CD4-positive, alpha-beta T cell treated with Interleukin-4 for 4 hours (primary cell): ENCODE measurements around the gene POU2AF1.

Experiments
- DNase-seq: peaks from one replicate; pipeline ENCODE4 v3.0.0-alpha.2; 2020

POU2AF1 gene

DNA sequence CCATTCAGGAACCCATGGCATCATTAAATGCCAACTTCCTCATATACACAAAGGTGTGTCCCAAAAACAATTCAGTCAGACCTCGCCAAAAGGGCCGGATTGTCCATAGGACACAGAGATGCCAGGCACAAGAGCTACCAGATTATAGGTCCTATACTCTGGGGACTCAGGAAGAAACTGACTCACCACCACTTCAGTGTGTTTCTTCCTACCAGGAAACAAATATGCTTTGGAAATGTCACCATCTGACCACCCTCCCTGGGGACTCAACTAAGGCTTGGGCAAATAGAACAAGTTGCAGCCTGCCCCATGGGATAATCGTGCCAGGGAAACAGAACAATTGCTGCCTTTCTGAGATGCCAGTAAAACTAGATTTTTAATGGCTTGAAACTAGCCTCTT is 69.0 kb downstream of the POU2AF1 start:
- DNase-seq = no peak

DNA sequence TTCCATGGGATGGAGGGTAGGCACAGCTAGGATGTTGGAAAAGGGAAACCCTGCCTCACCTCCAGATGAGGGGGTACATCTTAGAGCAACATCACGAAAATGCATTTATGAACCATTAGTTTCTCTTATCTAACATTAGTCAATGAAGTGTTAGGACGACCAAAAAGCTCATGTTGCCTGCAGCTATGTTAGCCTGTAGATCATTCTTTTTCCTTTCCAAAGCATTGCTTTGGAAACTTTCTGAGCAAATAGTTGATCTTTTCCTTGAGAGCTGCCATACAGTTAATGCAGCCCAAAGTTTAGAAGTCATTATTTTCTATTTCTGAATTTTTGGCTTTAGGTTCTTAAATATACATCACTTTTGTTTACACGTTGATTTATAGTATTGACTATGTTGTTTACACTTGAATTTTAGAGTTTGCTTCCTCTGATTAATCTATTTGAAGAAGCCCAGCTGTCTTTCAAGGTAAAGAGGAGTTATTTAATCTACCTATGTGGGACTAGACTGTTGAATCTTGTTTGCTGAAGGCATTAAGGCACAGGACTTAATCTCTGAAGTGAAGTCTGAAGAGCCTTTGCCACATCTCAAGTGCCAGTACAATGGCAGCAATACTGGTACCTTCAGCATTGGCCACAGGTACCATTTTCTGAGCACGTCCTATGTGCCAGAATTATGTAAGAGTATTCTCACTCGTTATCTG is 69.7 kb downstream of the POU2AF1 start:
- DNase-seq = no peak

DNA sequence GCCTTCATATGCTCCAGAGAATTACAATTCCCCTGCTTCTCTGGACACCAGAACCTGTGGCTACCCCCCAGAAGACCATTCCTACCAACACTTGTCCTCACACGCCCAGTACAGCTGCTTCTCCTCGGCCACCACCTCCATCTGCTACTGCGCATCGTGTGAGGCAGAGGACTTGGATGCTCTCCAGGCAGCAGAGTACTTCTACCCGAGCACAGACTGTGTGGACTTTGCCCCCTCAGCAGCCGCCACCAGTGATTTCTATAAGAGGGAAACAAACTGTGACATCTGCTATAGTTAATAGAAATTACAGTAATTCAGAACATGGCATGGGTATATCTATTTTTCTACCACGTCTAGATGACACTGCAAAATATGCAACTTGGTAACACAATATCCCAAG is 70.9 kb downstream of the POU2AF1 start:
- no peak for DNase-seq

DNA sequence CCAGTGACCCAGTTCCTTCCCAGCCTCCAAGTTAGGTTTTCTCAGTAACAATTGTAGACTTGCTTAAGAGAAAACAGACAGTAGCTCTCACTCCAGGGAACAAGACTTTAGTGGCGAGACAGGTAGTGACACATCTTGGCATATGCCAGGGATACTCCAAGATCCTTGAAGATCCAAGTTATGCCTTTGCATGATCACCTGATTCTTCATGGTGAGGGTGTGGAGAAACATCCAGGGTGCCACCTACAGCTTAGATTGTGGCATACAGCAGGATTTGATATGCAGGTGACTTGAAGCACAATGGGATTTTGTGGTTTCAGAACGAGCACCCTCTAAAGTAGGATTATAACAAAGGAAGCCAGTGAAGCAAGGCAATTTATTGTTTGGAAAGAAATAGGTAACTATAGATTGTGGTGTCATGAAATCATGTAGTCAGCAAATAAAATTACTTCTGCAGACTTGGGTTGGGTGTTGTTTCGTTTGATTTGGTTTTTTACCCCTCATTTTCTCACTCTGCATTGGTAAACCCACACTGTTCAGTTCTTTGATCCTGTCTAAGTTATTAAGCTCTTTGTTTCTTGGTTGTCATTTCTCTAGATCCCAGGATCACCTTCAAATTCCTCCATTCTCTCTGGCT is 71.5 kb downstream of the POU2AF1 start:
- DNase-seq = no peak

DNA sequence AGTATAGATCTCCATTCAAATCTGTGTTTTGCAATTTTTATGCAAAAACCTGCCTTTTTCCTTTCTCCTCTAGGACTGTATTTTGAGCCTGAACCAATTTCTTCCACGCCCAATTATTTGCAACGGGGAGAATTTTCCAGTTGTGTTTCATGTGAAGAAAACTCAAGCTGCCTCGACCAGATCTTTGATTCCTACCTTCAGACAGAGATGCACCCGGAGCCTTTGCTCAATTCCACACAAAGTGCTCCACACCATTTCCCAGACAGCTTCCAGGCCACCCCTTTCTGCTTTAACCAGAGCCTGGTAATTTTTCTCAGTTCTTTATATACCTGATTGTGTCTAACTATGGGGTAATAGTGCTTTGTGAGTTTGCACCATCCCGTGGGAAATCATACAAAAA is 72.8 kb downstream of the POU2AF1 start:
- no peak for DNase-seq

DNA sequence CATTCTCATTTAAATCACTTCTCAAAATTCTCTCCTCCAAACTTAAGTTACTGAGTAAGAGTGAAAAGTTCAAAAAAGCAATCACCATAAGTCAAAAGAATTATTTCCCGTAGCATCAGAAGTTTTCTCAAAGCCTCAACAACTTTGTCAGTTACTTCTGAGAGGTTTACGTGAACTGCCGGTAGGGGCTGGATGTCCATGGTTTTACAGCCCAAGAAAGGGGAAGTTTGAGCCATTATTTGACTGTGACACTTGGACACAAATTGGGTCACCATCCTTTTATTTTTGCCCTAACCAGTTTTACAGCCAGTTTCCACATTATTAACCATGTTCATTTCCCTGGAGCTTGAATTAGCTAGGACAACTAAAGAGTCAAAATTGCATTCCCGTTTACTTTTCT is 73.2 kb downstream of the POU2AF1 start:
- DNase-seq = no peak

DNA sequence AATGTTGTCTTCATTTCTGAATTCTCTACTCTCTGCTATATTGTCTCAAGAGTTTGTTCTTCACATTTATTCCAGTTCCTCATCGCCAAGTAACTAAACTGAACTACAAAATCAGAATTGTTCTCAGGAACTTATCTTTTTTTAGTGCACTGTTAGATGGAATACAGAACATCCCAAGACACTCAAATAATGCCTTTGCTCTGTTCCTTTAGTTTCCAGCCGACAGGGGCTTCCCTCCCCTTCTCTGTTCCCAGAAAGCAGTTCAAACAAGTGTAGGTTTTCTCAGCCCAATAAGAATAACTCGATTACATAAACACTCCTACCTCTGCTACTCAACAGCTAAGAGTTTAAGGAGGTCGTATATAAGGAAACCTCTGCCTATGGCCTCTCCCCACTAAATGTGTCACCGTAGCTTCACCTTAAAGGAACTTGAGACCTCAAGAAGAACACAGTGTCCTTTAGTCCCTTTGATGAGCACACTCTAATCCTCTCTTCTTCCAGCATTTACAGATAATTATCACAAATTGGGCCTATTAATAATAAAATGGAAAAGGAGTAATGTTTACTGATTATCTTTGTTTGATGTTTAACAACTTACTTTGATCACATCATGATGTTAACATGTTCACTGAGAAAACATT is 73.8 kb downstream of the POU2AF1 start:
- no peak for DNase-seq

DNA sequence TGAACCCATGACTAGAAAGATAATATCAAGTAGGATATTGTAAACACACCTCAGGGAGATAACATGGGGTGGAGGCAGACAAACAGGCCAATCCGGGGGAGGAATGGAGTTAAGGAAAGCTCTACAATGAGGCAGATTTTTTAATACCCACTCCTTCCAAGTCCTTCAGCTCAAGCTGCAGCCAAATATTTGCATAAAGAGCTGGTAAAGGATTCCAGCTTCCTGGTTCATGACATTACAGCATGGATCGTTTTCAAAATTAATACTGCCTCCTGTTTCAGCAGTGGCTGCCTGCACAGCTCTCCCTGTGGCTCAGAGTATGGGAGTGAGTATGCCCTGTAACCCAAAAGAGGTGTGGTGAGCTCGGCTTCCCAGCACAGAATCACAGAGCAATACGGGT is 75.6 kb downstream of the POU2AF1 start:
- DNase-seq = no peak

DNA sequence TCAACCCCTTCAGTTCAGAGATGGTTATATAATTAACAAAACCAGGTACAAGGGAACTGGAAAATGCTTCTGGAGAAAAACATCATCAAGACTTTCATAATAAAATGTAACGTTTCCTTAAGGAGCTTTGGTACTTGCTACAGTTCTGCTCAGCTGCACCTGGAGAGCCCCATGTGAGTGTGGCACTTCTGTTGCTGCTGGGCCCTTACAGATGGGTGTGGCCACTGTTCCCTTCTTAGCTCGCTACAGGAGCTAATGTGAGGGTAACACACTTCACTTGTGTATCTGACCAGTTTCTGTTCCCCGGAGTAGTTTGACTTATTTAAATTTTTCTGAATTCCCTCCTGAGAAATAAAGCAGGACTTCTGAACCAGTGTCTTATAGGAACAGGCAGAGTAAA is 76.8 kb downstream of the POU2AF1 start:
- no peak for DNase-seq
